Measurements from ENCODE around the gene KIAA1614. TPM values are rescaled to one million over a fixed set of nuclear protein-coding genes. Genes with fewer than 3 reads are reported as not detected.
A peak's percentile ranks its signal among the peaks of the same experiment; 100 is the strongest.
"Not testable (repeated sequence)": the region's sequence is repeated elsewhere in the genome, so short reads cannot be mapped to it uniquely, and the experiment has no call there.

The KIAA1614 gene
- polyA plus RNA-seq, 5 donors, result 6.2 to 12.4 (median 9.5) TPM

- no peak for DNase-seq
These were observed 29.0 kb downstream of the KIAA1614 start for GRCh38 chr1:180941518-180942275.

GRCh38 chr1:180945151-180945550 lies 32.5 kb downstream of the KIAA1614 start:
- DNase-seq, result no peak

DNA sequence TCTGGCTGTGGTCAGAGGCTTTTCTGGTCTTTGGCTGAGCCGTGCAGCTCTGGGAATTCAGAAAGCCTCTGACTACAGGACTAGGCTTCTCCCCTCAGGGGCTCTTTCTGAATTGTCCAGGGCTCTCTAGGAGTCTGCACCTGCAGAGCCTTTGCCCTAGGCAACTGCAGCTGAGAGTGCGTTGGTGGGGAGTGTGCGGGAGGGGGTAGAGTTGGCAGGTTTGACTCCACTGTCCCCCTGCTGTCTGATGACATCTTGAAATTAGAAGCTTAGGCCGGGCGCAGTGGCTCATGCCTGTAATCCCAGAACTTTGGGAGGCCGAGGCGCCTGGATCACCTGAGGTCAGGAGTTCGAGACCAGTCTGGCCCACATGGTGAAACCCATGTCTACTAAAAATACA lies 32.9 kb downstream of the KIAA1614 start:
- no peak for DNase-seq

DNA sequence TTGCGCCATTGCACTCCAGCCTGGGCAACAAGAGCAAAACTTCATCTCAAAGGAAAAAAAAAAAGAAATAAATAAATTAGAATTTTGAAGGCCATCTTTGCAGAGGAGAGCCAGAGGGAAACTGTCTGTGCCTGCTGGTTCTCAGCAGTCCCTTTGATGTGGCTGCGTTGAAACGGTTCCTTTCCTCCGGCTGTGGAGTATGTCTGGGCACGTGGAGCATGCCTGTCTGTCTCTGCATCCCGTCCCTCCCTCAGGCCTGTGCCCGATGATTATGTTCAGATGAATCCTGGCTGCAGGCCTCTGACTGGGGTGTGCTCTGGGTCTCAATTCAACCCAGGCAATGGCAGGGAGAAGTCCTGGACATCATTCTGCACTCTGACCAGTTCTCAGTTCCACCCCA lies 33.4 kb downstream of the KIAA1614 start:
- no peak for DNase-seq

GRCh38 chr1:180946541-180947498 lies 34.1 kb downstream of the KIAA1614 start:
- no peak for DNase-seq

- DNase-seq, result no peak
These were observed 34.8 kb downstream of the KIAA1614 start for GRCh38 chr1:180947499-180947885.

DNA sequence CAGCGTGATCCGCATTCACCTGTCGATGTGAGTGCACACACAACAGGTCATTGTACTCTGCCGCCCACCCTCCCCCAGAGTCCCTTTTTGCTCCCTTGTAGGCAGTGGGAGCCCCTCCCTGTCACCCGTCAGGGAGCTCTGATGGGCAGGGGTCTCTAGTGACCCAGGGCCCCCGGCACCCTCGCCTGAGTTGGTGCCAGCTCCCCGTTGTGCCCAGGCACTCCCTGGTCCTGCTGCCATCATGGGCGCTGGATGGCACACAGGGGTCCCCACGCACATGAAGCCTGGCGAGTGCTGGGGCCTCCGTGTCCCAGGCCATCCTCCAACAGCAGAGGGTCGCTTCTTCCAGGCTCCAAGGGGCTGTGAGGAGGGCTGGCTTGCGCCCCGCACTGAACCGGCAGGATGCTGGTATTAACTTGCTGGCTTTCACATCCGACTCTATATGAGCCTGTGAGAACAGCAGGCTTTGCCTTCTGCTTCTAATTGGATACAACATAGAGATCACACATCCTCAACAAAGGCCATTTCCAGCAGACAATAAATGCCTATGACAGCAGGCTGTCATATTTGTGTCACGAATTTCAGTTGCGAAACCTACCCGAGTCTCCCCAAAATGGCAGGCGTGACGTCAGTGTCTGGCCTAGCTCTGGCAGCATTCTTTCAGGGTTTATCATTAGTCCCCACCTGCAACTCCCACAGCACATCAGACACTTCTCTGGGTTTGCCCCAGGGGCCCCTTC lies 35.4 kb downstream of the KIAA1614 start:
- DNase-seq, result peak in 1 of 2 donors; percentile 50

- no peak for DNase-seq
These were observed 36.2 kb downstream of the KIAA1614 start for GRCh38 chr1:180948641-180949615.

DNA sequence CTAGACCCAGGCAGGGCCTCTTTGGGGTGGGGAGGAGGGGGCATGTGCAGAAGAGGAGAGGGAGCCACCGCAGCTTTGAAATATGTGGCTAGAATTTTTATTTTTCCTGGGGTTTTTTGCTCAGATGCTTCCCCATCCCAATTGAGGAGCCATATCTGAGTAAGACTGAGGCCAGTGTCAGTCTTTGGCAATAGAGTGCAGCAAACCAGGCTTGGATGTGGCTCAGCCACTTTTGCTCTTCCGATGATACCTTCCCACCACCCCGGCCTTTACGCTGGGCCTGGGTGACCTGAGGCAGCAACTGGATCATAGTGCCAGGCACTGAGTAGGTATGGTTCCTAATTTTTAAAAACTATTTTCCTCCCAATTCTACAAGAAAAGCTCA lies 36.9 kb downstream of the KIAA1614 start:
- DNase-seq, result no peak

DNA sequence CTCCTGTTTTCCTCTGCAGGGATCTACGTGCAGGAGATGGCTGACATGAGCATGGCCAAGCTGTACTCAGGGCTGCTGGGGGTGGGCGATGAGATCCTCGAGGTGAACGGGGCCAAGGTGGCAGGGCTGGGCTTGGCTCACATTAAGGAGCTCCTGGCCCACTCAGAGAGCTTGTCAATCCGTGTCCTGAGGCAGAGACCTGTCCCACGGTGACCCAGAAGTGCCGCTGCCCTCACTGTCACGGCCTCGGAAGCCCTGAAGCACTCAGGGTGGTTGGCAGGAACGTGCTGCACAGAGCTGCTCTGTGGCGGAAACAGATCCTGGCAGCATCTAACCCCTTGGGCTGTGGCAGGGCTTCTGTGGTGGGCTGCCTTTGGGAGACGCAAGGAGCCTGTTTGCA lies 37.6 kb downstream of the KIAA1614 start:
- DNase-seq, result no peak

GRCh38 chr1:180951186-180951745 lies 38.6 kb downstream of the KIAA1614 start:
- DNase-seq, result no peak

DNA sequence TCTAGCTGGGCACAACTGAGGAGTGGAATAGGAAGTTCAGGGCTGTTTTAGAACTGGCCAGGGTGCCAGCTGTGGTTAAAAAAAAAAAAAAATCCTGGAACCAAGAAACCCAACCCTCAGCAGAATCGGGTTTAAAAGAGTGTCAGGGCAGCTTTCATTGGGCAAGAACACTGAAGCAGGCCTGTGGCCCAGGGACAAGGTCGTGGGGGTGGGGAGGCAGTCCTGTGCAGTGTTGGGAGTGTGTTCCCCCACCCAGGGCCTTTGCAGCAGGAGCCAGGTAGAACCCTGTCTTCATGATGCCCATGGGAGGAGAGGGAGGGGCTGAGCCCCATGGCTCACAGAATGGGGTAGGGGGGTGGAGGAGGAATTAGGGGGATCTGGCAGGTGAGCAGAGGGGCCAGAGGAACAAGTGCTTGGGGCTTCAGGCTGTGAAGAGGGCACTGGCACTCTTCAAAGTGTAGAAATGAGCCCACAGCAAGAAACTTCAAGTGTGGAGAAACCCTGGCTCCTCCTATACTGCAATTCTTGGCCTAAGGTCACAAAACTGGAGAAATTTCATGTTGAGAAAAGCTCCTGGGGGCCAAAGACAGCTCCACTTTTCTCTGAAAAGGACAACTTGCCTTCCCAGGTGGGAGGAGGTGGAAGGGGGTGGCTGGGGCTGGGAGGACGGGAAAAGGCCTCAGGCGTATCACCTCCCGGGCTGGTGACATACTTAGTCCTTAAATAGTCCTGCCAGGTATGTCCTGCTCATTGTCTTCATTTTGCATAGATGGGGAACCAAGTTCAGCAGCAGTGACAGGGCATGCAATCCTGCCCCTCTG lies 39.3 kb downstream of the KIAA1614 start:
- DNase-seq, result no peak

GRCh38 chr1:180952657-180953013 lies 39.9 kb downstream of the KIAA1614 start:
- no peak for DNase-seq

DNA sequence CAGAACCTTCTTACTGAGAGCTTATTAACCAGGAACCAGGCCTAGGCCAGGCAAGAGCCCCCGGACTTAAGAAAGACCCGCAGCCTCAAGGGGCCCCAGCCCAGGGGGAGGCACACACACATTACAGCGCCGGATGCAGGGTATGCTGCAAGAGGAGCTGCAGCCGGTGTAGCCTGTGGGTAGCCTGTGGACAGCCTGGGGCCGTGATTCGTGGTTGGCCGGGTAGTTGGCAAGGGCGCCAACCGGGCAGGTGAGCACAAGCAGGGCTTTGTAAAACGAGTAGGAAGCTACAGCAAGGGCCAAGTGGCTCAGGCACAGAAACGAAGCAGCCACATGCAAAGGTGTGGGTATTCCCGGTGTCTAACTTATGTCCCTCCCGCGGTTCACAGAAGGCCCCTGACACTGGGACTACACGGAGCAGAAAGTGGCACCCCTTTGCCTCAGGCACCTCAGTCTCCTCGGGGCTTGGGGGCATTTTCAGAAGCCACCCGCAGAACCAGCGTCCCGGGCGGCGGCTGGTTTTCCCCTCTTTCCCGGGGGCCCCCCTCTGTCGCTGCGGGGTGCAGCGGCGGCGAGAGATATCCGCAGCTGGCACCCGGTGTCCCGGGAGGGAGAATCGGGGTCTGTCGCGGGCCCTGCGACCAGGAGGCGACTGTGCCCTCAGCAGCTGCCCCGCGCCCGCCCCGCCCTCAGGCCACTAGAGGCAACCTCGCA lies 40.8 kb downstream of the KIAA1614 start:
- DNase-seq, result no peak

- DNase-seq, result peak; percentile 68 to 77
These were observed 41.5 kb downstream of the KIAA1614 start for GRCh38 chr1:180954005-180954800.

GRCh38 chr1:180954801-180955165 lies 42.1 kb downstream of the KIAA1614 start:
- no peak for DNase-seq

DNA sequence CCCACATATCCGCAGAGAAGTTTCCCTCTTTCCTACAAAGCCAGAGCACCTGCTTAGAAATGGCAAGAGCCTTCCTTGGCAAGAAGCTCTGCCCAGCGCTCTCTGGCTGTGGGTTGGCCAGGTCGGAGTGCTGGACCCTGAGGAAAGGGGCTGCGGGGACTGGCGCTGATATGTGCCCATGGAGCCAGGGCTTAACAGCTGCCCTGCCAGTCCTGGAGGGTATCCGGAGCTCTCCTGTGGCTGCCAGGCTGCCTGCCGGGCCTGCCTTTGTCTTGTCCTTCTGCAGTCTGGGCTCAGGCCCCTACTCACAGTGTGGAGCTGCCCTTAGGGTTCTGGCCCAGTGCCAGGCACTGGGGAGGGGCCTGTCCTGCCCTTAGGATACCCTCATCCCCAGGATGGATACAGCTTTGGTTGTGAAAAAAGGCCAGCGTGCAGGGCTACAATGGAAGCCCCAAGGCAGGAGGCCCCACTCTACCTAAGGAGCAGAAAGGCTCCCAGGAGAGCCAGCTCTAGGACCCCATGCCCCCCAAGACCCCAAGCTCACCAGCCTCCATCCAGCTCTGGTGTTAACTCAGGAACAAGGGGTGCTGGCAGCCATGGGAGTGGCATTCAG lies 43.4 kb downstream of the KIAA1614 start:
- DNase-seq, result no peak

DNA sequence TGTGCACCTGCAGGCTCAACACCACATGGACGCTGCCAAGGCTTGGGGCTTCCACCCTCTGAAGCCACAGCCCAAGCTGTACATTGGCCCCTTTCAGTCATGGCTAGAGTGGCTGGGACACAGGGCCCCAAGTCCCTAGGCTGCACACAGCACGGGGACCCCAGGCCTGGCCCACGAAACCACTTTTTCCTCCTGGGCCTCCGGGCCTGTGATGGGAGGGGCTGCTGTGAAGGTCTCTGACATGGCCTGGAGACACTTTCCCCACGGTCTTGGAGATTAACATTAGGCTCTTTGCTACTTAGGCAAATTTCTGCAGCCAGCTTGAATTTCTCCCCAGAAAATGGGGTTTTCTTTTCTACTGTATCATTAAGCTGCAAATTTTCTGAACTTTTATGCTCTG lies 46.9 kb downstream of the KIAA1614 start:
- not testable (repeated sequence) for DNase-seq

Measured in right lung (tissue), 5 donors.